ENCODE data around the gene PLA2G4B. TPM values are rescaled to one million over a fixed set of nuclear protein-coding genes. Genes with fewer than 3 reads are reported as not detected.

PLA2G4B gene
- polyA plus RNA-seq, 12 donors = 2.8 to 78.6 (median 7.5) TPM; not detected in 1

DNA sequence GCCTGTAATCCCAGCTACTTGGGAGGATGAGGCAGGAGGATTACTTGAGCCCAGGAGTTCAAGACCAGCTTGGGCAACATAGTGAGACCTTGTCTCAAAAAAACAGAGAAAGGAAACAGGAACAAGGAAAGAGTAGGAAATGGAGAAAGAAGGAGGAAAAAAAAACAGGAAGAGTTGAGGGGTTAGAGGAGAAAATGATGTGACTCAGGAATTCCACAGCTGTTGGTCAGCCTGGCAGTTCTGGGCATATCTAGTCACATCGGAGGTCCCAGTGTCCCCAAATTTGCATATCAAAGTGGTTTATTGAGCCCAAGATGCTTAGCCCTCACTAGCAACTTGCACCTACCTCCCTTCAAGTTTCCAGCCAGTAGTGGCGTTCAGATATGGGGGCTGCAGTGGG lies 29.5 kb upstream of the PLA2G4B start:
- no peak for DNase-seq

DNA sequence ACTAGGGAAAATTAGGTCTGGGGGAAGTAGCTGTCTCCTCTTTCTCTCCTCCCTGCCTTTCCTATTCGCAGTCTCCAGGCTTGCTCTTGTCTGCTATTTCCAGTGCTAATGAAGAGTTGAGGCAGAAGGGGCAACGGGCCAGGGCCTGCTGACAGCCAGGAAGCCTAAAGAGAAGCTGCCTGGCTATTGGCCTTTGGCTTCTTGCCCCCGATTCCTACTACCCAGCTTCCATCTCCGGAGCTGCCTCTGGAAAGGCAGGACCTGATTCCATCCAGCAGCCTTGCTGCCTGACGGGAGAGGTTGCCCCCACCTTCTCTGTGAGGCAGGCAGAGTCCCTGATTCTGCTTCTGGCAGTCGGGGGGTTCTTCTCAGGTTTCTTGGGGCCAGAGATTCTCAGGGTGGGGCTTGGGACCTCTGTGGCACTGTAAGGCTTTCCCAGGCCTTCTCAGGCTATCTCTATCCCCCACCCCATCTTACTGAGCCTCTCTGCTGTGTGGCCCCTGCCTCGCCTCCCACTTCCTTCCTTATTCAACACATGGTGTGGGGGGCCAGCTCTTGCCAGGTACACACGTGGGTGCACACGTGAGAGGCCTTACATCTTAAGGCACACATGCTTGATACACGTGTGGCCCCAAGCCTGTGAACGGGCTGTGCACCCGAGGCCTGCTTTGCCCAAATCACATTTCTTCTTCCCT lies 29.0 kb upstream of the PLA2G4B start:
- DNase-seq = no peak

DNA sequence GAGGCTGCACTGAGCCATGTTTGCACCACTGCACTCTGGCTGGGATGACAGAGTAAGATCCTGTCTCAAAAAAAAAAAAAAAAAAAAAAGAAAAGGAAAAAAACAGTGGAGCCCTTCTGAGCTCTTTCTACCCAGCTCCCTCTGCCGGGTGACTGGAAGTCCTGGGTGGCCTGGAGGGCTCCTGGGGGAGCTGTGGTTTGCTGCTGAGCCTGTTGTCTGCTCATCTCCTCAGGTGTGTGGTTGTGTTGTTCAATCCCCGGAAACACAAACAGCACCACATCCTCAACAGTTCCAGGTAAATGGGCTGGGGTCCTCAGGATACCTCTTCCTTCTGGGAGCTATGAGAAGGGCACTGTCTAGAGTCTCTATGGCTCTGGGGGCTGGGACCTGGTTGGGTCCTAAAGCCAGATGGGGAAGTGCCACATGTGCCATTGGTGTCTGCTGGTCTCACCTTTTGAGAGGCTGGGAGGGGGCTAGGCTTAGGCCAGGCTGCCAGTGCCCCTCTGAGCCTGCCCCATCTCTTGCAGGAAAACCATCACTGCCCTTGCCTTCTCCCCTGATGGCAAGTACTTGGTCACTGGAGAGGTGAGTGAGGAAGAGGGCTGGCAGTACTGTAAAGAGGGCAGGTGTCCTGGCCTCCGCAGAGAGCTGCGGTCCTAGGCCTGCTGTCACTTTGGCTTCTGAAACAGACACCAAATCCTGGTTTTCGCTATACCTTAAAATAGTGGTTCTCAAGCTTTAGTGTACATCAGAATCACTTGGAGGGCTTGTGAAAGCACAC lies 27.8 kb upstream of the PLA2G4B start:
- no peak for DNase-seq

DNA sequence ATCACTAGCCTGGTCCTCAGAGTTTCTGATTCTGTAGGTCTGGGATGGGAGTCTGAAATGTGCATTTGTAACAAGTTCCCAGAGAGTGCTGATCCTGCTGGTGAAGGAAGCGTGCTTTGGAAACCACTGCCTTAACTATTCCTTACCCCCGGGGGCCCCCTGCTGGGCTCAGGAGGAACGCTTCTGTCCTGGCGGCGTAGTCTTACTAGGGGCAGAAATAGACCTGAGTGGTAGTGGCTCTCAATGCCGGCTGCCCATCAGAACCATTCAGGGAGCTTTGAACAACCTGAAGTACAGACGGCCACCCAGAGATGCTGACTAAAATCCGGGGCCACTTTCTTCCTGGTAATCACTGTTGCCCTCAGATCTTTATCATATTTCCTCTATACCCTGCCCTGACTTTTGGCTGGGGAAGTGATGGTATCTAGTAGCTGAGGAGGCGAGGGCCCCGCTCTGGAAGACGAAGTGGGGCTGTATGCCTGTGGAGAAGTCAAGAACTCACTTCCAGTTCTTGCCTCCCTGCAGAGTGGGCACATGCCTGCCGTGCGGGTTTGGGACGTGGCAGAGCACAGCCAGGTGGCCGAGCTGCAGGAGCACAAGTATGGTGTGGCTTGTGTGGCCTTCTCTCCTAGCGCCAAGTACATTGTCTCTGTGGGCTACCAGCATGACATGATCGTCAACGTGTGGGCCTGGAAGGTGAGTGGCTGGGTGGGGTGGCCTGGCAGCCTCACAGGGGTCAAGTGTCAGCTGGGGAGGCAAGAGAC lies 27.0 kb upstream of the PLA2G4B start:
- DNase-seq = peak; percentile 83

DNA sequence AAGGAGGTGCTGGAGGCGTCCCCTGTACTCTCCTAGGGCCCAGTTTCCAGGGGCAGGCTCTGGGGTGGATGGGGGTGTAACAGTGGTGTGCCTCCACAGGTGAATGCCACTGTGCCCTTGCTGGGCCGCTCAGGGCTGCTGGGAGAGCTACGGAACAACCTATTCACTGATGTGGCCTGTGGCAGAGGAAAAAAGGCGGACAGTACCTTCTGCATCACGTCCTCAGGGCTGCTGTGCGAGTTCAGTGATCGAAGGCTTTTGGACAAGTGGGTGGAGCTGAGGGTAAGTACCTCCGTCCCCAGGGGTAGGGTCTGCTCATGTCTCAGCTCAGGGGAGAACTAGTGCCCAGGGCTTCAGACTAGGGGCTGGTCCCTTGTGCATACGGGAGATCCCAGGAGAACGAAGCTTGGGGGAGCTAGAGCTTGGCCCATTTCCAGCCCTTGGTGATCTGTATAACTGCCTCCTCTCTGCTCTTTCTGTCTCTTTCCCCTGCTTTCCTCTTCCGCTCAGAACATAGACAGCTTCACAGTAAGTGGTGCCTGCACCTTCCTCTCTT lies 25.7 kb upstream of the PLA2G4B start:
- DNase-seq = no peak

DNA sequence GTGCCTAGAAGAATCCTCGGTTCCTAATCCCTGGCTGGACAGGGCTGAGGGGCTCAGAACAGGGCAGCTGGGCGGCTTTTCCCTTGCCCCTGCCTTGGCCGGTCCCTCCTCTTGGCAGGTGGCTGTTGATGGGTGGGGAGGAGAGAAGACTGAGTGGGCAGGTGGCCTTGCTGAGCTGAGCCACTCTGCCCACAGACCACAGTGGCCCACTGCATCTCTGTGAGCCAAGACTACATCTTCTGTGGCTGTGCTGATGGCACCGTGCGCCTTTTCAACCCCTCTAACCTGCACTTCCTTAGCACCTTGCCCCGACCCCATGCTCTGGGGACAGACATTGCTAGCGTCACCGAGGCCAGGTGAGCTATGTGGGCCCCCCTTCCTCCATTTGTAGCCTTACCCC lies 25.2 kb upstream of the PLA2G4B start:
- no peak for DNase-seq

DNA sequence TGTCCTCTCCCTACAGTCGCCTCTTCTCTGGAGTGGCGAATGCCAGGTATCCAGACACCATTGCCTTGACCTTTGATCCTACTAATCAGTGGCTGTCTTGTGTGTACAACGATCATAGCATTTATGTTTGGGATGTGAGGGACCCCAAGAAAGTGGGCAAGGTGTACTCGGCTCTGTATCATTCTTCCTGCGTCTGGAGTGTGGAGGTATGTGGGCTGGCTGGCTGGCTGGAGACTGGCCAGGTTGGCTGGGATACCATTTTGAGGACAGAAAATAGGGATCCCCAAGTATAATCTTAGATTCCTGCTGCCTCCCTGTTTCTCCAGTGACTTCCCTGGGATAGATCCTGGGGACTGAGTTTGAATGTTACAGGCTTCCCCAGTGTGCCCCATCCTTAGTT lies 24.1 kb upstream of the PLA2G4B start:
- DNase-seq = no peak

DNA sequence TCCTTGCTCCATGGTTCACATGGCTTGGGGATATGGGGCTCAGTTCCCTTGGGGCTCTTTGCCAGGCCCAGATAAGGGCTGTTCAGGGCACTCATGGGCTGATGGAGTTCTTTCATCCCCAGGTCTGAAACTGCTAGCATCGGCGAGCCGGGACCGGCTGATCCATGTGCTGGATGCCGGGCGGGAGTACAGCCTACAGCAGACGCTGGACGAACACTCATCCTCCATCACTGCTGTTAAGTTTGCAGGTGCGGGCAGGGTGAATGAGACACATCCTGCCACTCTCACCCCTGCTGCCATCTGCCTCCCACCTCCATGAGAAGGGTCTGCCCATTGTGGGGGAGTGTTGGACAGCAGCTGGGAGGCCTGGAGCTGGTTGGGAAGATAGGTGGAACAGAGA lies 21.9 kb upstream of the PLA2G4B start:
- no peak for DNase-seq

DNA sequence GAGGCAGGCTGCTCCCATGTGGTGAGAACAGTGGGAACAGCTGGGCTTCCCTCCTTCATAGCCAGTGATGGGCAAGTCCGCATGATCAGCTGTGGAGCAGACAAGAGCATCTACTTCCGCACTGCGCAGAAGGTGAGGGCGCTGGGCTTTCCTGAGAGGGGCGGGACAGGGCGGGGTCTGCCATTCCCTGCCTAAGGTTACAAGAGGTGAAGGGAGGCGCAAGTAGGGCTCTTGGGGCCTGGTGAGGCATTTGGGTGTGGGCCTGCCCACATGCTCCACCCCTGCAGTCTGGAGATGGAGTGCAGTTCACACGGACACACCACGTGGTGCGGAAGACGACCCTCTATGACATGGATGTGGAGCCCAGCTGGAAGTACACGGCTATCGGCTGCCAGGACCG lies 21.3 kb upstream of the PLA2G4B start:
- DNase-seq = no peak

DNA sequence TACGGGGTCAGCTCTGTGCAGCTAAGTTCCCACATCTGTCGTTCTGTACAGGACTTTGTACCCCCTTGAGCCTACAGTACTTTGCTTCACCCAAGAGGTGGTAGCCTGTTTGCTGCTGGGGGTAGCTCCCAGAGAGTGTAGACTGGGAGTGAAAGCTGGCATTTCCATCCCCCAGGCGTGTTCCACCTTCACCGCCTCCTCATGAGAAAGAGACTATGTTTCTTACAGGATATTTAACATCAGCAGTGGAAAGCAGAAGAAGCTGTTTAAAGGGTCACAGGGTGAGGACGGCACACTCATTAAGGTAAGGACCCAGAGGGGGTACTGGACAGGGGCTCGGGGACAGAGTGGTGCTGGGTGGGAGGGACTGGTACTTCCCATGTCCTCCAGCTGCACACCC lies 20.9 kb upstream of the PLA2G4B start:
- no peak for DNase-seq

DNA sequence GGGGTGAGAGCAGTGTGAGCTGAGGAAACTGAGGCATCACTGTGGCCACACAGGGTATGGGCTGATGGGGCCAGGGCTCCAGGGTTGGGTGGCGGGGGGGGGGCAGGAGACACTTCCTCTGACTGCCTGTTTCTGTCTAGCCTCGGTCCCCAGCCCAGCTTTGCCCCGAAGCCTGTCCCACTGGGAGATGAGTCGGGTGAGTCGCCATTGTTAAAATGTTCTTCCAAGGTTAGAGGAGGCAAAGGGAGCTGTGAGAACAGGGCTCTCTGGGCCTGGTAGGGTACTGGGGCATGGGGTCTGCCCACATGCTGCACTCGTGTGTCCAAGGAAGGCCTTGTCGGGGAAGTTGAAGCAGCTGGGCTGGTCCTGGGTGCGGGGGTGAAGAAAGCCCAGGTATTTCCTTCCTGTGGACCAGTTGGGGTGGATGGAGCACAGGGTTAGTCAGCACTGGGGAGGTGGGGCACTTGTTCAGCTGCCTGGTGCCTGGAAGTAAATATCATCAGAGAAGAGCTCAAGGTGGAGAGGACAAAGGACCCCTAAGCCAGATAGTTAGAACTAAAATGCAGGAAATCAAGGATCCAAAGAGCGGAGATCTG lies 19.1 kb upstream of the PLA2G4B start:
- no peak for DNase-seq

DNA sequence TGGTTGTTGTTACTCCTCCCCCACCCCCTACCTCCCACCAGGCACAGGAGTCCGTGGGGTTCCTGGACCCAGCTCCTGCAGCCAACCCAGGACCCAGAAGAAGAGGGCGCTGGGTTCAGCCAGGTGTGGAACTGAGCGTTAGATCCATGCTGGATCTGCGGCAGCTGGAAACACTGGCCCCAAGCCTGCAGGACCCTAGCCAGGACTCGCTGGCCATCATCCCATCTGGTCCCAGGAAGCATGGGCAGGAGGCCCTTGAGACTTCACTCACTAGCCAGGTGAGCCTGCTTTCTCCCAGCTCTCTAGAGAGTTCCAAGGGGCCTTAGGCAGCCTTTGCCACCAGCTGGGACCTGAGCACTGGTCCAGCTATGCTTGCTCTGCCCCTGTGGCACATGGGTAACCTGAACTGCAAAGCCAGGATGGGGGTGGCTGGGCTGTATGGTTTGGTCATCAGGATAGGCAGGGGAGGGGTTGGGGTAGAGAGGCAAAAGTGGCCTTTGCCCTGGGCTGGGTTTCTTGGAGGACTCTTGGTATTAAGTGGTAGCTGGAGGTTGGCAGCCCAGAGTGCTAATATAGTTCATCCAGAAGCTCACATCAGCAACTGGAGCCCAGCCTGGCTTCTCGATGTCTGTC lies 17.7 kb upstream of the PLA2G4B start:
- no peak for DNase-seq

DNA sequence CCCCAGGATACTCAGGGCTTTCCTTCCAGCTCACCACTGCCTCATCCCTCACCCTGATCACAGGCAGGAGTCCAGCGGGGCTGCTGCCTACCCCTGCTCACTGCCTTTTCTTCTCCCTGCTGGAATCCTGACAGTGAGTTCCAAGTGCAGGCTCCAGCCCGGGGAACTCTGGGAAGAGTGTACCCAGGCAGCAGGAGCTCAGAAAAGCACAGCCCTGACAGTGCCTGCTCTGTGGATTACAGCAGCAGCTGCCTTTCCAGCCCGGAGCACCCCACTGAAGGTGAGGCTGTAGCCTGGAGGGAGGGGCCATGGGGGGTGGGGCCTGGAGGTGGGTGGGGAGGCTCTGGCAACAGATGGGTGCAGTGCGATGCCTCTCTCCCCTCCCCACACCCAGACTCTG lies 16.8 kb upstream of the PLA2G4B start:
- DNase-seq = no peak

DNA sequence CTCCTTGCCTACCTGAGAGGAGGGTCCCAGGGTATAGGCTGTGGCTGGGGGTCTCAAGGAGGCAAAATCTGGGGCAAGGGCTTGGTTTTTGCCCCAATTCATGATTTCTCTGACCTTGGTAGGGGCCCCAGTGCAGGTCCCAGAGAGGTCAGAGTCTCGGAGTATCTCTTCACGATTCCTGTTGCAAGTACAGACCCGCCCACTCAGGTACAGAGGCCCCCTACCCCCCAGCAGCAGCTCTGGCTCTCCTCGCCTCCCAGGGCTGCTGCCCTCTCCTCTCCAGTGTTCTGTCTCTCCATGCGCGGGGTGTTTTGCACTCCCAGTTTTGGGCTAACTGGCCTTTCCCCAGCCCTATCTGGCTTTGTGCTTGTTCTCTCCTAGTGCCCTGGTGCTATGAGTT lies 16.2 kb upstream of the PLA2G4B start:
- no peak for DNase-seq

DNA sequence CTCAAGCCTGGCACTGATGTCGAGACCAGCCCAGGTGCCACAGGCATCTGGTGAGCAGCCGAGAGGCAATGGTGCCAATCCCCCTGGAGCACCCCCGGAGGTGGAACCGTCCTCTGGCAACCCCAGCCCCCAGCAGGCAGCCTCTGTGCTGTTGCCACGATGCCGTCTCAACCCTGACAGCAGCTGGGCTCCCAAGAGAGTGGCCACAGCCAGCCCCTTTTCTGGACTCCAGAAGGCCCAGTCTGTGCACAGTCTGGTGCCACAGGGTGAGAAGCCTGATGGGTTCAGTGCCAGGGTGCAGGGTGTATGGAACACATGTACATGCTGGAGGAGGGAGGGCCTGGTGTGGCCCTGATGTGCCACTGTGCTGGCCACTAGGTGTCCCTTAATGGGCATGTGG lies 15.7 kb upstream of the PLA2G4B start:
- no peak for DNase-seq

DNA sequence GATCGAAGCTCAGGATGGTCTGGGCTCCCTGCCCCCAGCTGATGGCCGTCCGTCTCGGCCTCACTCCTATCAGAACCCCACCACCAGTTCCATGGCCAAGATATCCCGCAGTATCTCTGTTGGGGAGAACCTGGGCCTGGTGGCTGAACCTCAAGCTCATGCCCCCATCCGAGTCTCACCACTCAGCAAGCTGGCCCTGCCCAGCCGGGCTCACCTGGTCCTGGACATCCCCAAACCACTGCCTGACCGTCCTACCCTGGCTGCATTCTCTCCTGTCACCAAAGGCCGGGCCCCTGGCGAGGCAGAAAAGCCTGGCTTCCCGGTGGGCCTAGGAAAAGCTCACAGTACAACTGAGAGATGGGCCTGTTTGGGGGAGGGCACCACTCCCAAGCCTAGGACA lies 15.1 kb upstream of the PLA2G4B start:
- DNase-seq = no peak

DNA sequence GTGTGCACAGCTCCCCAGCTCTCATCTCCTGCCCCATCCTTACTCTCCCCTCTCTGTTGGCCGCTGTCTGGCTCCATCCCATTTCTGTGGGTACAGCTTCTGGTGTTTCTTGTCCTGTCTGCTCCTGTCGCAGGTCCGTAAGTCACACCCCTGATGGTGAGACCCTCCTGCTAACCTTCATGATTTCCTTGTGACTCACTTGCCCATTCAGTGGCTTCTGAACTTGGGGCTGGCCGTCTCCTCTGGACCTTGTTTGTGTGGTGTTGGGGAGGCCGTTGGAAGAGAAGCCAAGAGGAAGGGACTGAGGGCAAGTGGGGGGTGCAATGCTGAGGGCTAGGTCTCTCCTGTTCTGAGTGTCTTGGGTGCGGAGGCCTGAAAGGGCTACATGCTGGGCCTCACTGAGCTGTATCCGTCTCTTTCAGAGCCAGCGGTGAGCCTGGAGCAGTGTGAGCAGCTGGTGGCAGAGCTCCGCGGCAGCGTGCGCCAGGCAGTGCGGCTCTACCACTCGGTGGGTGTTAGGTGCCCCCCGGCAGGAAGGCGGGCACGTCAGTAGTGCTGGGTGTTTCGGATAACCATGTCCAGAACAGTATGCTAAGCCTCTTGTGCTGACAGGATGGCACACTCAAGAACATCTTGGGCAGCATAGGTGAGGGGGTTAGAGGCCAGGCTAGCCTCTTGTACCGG lies 14.4 kb upstream of the PLA2G4B start:
- DNase-seq = no peak

DNA sequence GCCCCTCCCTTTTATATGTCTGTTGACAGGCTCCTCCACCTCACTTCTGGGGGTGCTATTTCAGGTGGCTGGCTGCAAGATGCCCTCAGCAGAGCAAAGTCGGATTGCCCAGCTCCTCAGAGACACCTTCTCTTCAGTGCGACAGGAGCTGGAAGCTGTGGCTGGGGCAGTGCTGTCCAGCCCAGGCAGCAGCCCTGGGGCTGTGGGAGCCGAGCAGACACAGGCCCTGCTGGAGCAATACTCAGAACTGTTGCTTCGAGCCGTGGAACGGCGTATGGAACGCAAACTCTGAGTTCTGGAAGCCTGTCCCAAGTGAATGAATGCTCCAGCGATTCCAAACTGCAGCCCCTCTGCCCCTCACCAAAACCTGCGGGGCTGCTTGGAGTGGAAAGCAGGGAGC lies 13.5 kb upstream of the PLA2G4B start:
- DNase-seq = no peak

DNA sequence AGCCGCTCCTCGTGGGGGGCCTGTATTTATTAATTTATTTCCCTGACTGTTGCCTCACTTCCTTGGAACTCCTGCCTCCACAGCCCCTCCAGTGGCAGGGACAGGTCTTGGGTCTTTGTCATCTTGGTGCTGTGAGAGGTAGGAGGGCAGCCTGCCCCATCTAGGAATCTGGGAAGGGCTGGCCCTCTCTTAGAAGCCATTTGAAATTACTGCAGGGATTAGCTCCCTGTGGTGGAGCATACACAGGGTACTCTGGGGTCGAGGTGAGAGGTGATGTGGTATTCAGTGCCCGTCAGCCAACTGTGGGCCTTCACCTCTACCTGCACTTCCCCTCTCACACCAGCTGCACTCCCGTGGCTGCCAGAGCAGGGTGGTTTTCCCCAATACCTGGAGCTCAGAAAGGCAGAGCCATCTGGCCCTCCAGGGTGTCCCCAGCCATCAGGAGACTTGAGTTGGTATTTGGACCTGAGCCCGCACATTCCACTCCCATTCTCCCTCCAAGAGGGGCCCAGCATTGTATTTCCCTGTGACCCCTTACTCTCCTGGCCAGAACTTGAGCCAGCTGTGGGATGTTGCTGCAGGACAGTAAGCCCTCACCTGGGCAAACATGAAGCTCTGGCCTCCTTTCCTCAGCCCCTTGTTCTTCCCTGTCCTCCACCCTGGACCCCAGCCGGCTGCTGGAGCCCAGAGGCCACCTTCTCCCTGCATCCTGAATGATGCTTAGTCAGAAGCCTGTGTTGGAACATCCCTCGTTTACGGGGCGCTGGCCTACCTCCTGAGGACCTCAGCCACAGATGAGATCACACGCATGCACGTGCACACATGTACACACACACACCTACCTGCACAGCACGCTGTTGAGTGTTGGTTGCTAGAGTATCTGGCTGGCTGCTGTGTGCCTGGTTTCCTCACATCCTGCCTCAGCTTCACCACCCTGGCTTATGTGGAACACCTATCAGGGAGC lies 12.8 kb upstream of the PLA2G4B start:
- no peak for DNase-seq

Measured in muscle of arm (tissue), 12 donors.